GM18505 (cell line): ENCODE data around the gene HTR3B.
"Not testable (repeated sequence)": the region's sequence is repeated elsewhere in the genome, so short reads cannot be mapped to it uniquely, and the experiment has no call there.

Source experiments
- ATAC-seq: cut with Tn5 transposase; IDR thresholded peaks from one replicate; pipeline ENCODE4 v1.9.1; 2021; ENCODE audit not compliant: unreplicated experiment
- POLR2A ChIP-seq: IDR thresholded peaks from 4 replicates; pipeline ENCODE4 v1.6.1; 2011; ENCODE audit warnings: borderline replicate concordance; ENCODE audit not compliant: insufficient read depth, insufficient read length; ENCODE audit errors: extremely low read depth

HTR3B gene

DNA sequence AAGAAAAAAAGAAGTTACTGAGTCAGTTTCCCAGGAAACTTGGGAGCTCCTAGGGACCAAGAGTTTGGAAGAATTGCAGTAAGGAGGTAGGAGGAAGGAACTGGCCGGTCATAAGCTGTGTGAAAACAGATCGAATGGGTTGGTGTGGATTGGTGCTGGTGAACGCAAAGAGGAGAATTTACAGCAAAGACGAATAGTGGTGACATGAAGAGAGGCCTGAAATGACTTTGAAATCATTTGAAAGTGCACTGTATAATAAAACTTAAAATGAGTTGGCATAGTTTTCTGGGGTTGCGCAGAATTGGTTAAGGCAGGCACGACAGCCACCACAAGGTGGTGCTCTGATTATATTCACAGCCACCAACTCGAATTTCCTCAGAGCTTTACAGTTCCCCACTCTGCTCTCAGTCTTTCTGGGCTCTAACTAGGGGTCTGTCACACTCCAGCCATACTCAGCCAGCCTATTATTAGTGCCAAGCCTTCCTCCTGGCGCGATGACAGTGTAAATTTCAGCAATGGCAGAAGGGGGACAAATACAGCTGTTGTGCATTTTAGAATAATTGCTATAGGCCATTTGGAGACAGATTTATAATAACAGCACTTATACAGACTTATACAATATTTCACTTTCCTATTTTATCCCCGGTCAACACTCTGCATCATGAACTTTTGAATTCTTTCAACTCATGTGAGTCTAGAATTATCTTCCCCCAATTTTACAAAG lies 8.3 kb upstream of the HTR3B start:
- ATAC-seq = no peak
- no peak for TF ChIP-seq POLR2A

DNA sequence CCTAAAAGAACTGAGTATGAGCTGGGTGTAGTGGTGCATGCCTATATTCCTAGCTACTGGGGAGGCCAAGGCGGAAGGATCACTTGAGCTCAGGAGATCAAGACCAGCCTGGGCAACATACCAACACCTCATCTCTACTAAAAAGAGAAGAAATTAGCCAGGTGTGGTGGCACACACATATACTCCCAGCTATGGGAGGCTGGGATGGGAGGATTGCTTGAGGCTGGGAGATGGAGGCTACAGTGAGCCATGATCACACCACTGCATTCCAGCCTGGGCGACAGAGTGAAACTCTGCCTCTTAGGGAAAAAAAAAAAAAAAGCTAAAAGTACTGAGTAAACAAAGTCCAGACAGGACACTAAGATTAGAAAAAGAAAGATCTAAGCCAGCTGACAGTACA lies 3.5 kb upstream of the HTR3B start:
- no peak for TF ChIP-seq POLR2A
- ATAC-seq = no peak

DNA sequence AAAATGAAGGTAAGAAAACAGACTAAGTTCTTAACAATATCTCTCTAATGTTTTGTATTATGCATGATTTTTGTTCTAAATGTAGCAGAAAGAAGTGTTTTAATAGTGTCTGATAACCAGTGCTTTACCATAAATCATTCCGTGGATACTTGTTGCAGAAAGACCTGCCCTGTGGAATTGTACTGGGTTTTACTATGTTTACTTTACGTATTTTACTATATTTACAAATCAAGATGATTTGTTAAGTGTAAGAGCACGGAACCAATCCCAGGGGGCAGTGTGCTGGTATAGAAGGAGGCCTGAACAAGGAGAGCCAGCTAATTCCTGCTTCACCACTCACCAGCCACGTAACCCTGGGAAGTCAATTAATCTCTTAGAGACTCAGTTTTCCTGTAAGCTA lies 1.4 kb downstream of the HTR3B start:
- TF ChIP-seq POLR2A = no peak
- no peak for ATAC-seq

- no peak for ATAC-seq
- TF ChIP-seq POLR2A = no peak
These were observed 1.9 kb downstream of the HTR3B start for GRCh38 chr11:113906516-113906915.

DNA sequence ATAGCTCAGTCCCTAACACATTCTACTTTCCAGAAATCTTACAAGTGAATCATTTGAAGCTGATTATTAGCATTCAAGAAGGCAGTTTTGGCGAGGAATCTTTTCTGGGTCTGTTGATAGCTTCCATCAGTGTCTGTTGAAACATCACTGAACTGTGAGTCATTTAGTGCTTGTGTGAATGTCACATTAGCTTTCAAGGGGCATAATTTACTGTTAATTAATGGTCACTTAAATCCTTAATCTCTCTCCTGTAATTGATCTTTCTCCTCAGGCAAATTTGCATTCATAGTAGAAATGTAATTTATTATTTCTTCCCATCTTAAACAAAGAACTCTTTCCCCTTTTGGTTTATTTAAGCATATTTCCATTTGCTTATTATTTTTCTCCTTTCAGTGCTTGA lies 2.6 kb downstream of the HTR3B start:
- ATAC-seq = no peak
- no peak for TF ChIP-seq POLR2A

DNA sequence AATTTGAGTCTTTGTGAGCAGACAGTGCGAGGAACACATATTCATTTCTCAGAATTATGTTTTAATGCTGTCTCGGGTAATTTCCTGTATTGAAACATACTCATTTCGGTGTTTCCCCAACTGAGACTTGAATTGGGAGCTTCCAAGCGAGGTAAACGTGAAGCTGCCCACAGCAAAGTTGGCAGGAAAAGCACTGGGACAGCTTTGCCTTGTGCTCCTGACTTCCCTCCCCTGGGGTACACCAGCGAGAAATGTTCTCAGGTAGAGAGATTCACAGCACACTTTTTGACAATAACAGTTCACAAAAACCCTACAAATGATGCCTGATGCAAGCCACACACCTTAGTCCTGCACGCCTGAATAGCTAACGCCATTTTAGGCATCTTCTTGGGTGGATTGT lies 3.1 kb downstream of the HTR3B start:
- no peak for ATAC-seq
- TF ChIP-seq POLR2A = no peak

- TF ChIP-seq POLR2A = no peak
- no peak for ATAC-seq
These were observed 3.5 kb downstream of the HTR3B start for GRCh38 chr11:113908098-113908497.

GRCh38 chr11:113911491-113911890 lies 6.9 kb downstream of the HTR3B start:
- ATAC-seq = not testable (repeated sequence)

DNA sequence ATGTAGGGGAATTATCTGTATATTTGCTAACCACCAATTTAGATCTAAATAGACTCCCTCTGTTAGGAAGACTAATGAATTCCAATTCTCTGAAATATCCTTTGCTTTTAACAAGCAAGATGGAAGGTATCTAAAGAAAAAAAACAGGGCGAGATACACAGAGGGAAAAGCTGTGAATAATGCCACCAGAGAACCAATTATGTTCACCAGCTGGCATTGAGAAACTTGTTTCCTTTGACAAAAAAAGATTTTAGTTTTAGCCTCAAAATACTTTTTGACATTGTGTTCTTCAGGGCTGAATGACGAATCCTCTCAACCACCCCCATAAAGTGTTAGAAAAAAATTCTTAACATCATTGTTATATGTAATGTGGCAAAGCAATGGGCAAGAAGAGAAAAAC lies 19.0 kb downstream of the HTR3B start:
- TF ChIP-seq POLR2A = no peak
- no peak for ATAC-seq

GRCh38 chr11:113926273-113927197 lies 21.9 kb downstream of the HTR3B start:
- TF ChIP-seq POLR2A = no peak
- ATAC-seq = no peak

DNA sequence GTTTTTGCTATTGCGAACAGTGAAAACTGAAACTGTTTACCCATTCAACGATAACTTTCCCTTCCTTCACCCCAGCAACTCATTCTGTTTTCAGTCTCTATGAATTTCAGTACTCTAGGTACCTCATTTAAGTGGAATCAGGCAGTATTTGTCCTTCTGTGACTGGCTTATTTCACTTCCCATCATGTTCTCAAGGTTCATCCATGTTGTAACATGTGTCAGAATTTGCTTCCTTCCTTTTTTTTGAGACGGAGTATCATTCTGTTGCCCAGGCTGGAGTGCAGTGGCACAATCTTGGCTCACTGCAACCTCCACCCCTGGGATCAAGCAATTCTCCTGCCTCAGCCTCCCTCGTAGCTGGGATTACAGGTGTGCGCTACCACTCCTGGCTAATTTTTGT lies 23.7 kb downstream of the HTR3B start:
- TF ChIP-seq POLR2A = no peak
- no peak for ATAC-seq

GRCh38 chr11:113932788-113933187 lies 28.2 kb downstream of the HTR3B start:
- ATAC-seq = no peak
- TF ChIP-seq POLR2A = no peak

DNA sequence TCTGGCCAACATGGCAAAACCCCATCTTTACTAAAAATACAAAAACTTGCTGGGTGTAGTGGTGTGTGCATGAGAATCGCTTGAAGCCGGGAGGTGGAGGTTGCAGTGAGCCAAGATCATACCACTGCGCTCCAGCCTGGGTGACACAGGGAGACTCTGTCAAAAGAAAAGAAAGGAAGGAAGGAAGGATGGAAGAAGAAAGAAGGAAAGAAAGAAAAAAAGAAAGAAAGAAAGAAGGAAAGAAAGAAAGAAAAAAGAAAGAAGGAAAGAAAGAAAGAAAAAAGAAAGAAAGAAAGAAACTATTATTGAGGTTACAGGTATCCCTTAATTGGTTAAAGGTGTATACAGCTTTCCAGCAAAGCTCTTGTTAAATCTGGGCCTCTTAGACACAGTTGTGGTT lies 29.6 kb downstream of the HTR3B start:
- ATAC-seq = not testable (repeated sequence)

DNA sequence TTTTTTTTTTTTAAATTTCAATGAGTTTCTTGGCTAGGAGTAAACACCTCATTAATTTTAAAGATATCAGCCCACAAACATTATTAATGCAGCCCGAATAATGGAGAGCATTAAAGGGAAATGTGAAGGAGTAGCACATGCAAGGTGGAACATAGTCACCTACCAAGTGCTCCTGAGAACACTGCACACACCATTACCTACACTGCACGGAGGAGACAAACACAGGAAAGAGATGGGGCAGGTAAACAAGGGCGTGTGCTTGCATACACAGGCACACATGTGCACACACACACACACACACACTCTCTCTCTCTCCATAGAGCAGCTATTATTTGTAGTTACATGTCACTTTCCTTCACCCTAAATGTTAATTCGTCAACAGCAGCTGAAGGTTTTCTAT lies 30.2 kb downstream of the HTR3B start:
- no peak for TF ChIP-seq POLR2A
- no peak for ATAC-seq
